Prostate gland (tissue), 2 donors: ENCODE data around the gene EEF1AKMT1.

Experiments
- POLR2A ChIP-seq: fragments of 450-650 bp; IDR thresholded peaks from one replicate; pipeline ENCODE4 v1.6.1; 2016; ENCODE audit warnings: antibody characterized with exemption, mild to moderate bottlenecking
- TF ChIP-seq, protein P1 (sequence below), 4 experiments: fragments of 200-600 bp in 2 of 4; fragments of 450-650 bp in 2 of 4; sonication (generic) in 2 of 4; IDR thresholded peaks; 1 replicate in 3 of 4; 2 replicates in 1 of 4; pipeline ENCODE4 v1.5.1; 2016 to 2019; ENCODE audit warnings: antibody characterized with exemption in 4 of 4, mild to moderate bottlenecking in 2 of 4, moderate library complexity in 2 of 4

DNA sequence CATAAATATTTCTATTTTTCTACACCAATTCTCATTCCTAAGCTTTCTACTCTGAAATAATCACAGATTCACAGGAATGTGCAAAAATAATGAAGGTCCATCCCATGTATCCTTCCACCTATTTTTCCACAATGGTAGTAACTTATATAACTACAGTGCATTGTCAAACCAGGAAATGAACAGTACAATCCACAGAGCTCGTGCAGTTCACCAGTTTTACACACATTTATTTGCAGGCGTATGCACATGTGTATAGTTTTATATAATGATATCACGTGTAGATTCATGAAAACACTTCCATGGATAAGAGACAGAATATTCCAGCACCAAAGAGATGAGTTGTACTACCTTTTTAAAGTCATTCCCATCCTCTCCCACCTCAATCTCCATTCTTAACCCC lies 12.9 kb downstream of the EEF1AKMT1 start:
- TF ChIP-seq, protein P1, sequence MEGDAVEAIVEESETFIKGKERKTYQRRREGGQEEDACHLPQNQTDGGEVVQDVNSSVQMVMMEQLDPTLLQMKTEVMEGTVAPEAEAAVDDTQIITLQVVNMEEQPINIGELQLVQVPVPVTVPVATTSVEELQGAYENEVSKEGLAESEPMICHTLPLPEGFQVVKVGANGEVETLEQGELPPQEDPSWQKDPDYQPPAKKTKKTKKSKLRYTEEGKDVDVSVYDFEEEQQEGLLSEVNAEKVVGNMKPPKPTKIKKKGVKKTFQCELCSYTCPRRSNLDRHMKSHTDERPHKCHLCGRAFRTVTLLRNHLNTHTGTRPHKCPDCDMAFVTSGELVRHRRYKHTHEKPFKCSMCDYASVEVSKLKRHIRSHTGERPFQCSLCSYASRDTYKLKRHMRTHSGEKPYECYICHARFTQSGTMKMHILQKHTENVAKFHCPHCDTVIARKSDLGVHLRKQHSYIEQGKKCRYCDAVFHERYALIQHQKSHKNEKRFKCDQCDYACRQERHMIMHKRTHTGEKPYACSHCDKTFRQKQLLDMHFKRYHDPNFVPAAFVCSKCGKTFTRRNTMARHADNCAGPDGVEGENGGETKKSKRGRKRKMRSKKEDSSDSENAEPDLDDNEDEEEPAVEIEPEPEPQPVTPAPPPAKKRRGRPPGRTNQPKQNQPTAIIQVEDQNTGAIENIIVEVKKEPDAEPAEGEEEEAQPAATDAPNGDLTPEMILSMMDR (IDR thresholded peaks at IDR 0.05): no peak
- no peak for TF ChIP-seq POLR2A
